DOHH2 (cell line): ENCODE data around the gene ERC2.

ENCODE experiments used
- CTCF ChIP-seq: fragments of 200-600 bp; sonication (generic); IDR thresholded peaks from one replicate; pipeline ENCODE4 v1.5.1; 2014; ENCODE audit warnings: antibody characterized with exemption, mild to moderate bottlenecking, low read depth, low read length; ENCODE audit not compliant: poor library complexity, severe bottlenecking
- EZH2phosphoT487 ChIP-seq: fragments of 200-600 bp; sonication (generic); IDR thresholded peaks from 2 replicates; pipeline ENCODE4 v1.6.1; 2017; ENCODE audit warnings: borderline replicate concordance, mild to moderate bottlenecking, antibody characterized with exemption, low read length, moderate library complexity, mixed read lengths

GRCh38 chr3:55749036-55749435 is 719.2 kb downstream of the ERC2 start:
- TF ChIP-seq CTCF (no peak), EZH2phosphoT487 (no peak)
